Thoracic aorta (tissue), 2 donors: ENCODE measurements around the gene CHST6. TPM values are rescaled to one million over a fixed set of nuclear protein-coding genes. Genes with fewer than 3 reads are reported as not detected.
"Not testable (repeated sequence)": the region's sequence is repeated elsewhere in the genome, so short reads cannot be mapped to it uniquely, and the experiment has no call there.

Source experiments
- ATAC-seq: fragments of 150-250 bp; one replicate; pipeline ENCODE4 v1.8.0; 2017; ENCODE audit warnings: low read depth; ENCODE audit not compliant: insufficient number of reproducible peaks, low FRiP score
- DNase-seq: peaks from one replicate; pipeline ENCODE4 v3.0.0-alpha.2; 2020; ENCODE audit warnings: low spot score
- H3K27ac ChIP-seq, 2 donors: fragments of 200-600 bp; sonication (generic); 1 replicate in 1 of 2; 2 replicates in 1 of 2; pipeline ENCODE4 v1.5.1; 2016; ENCODE audit warnings: mild to moderate bottlenecking in 2 of 2, moderate library complexity in 2 of 2
- H3K27me3 ChIP-seq: fragments of 200-600 bp; sonication (generic); replicated peaks from 2 replicates; pipeline ENCODE4 v1.6.0; 2016; ENCODE audit warnings: mild to moderate bottlenecking; ENCODE audit not compliant: insufficient read depth
- H3K36me3 ChIP-seq: fragments of 200-600 bp; sonication (generic); one replicate; pipeline ENCODE4 v1.5.1; 2016
- H3K4me1 ChIP-seq, 2 donors: fragments of 200-600 bp; sonication (generic); 1 replicate in 1 of 2; 2 replicates in 1 of 2; pipeline versions ENCODE4 v1.5.1 to v1.6.0; 2016; ENCODE audit warnings: low read depth in 2 of 2, mild to moderate bottlenecking in 1 of 2; ENCODE audit not compliant: control insufficient read depth in 1 of 2
- H3K4me3 ChIP-seq: fragments of 200-600 bp; sonication (generic); 2 replicates; pipeline ENCODE4 v1.5.1; 2016; ENCODE audit warnings: mild to moderate bottlenecking
- H3K9me3 ChIP-seq: fragments of 200-600 bp; sonication (generic); 2 replicates; pipeline ENCODE4 v1.5.1; 2016
- CTCF ChIP-seq: fragments of 200-600 bp; sonication (generic); IDR thresholded peaks from one replicate; pipeline ENCODE4 v1.5.1; 2019; ENCODE audit warnings: antibody characterized with exemption
- total RNA-seq, 2 donors: library from RNA; depleted of rRNA; stranded (reverse); fragments of >200 nt; gene quantifications; one replicate each; pipeline versions ENCODE4 v1.1.0 to v1.2.3, GENCODE V29; 2016

The CHST6 gene
- total RNA-seq, 2 donors from 2014 or later: 7.7 to 8.3 TPM

- peaks cover 12 to 27% of the 10 kb centered on the region in 2 donors for H3K4me1 ChIP-seq
- TF ChIP-seq CTCF: no peak
- DNase-seq: no peak
- ATAC-seq: no peak
- no peaks in the 10 kb centered on the region for H3K9me3 ChIP-seq
- no peak overlapping the region for H3K27ac ChIP-seq
- no peaks in the 10 kb centered on the region for H3K36me3 ChIP-seq
- H3K4me3 ChIP-seq: no peak overlapping the region
- H3K27me3 ChIP-seq: no peaks in the 10 kb centered on the region
Observed at GRCh38 chr16:75458029-75458428, 37.2 kb downstream of the CHST6 start.

- ATAC-seq (no peak), DNase-seq (no peak)
- no peaks in the 10 kb centered on the region for H3K27me3 ChIP-seq
- TF ChIP-seq CTCF: no peak
- H3K36me3 ChIP-seq: no peaks in the 10 kb centered on the region
- H3K27ac ChIP-seq: no peak overlapping the region
- peaks cover 8 to 27% of the 10 kb centered on the region in 2 donors for H3K4me1 ChIP-seq
- H3K4me3 ChIP-seq: no peak overlapping the region
- H3K9me3 ChIP-seq: no peaks in the 10 kb centered on the region
Observed at GRCh38 chr16:75457485-75458021, 37.7 kb downstream of the CHST6 start.

- no peak for ATAC-seq
Observed at GRCh38 chr16:75456971-75457370, 38.3 kb downstream of the CHST6 start.

GRCh38 chr16:75456486-75456885, 38.8 kb downstream of the CHST6 start:
- not testable (repeated sequence) for H3K9me3 ChIP-seq, H3K36me3 ChIP-seq, H3K27ac ChIP-seq, H3K4me3 ChIP-seq, ATAC-seq, DNase-seq, H3K27me3 ChIP-seq
- peaks cover 3 to 19% of the 10 kb centered on the region in 2 donors for H3K4me1 ChIP-seq

More at GRCh38 chr16:75456971-75457370, 38.3 kb downstream of the CHST6 start:
- Histone ChIP-seq H3K4me3 (no peak overlapping the region), H3K9me3 (no peaks in the 10 kb centered on the region), H3K27me3 (no peaks in the 10 kb centered on the region), H3K4me1 (peaks cover 7 to 22% of the 10 kb centered on the region in 2 donors), H3K27ac (no peak overlapping the region), H3K36me3 (no peaks in the 10 kb centered on the region)
- no peak for TF ChIP-seq CTCF
- DNase-seq: no peak

- H3K36me3 ChIP-seq: peaks cover 9% of the 10 kb centered on the region
- no peak overlapping the region for H3K4me3 ChIP-seq
- H3K9me3 ChIP-seq: no peaks in the 10 kb centered on the region
- no peak overlapping the region for H3K27ac ChIP-seq
- H3K4me1 ChIP-seq: peaks cover 0 to 17% of the 10 kb centered on the region in 2 donors
- H3K27me3 ChIP-seq: no peaks in the 10 kb centered on the region
- no peak for DNase-seq
- no peak for TF ChIP-seq CTCF
- no peak for ATAC-seq
Observed at GRCh38 chr16:75455677-75456076, 39.6 kb downstream of the CHST6 start.
